ENCODE measurements around the gene KCMF1.

The KCMF1 gene

GRCh38 chr2:85001595-85001994 lies 30.6 kb downstream of the KCMF1 start:
- no peak for TF ChIP-seq CTCF (conservative IDR thresholded peaks at IDR 0.05; ENCODE audit: low read depth, low read length)
- DNase-seq (ENCODE audit: low read depth), result no peak
- no peak overlapping the region for H3K4me3 ChIP-seq (ENCODE audit: low read length)

GRCh38 chr2:85002534-85002933 lies 31.6 kb downstream of the KCMF1 start:
- H3K4me3 ChIP-seq (ENCODE audit: low read length), result no peak overlapping the region
- no peak for TF ChIP-seq CTCF (conservative IDR thresholded peaks at IDR 0.05; ENCODE audit: low read depth, low read length)
- no peak for DNase-seq (ENCODE audit: low read depth)

GRCh38 chr2:85008252-85008651 lies 37.3 kb downstream of the KCMF1 start:
- TF ChIP-seq CTCF (conservative IDR thresholded peaks at IDR 0.05; ENCODE audit: low read depth, low read length), result no peak
- DNase-seq (ENCODE audit: low read depth), result no peak
- H3K4me3 ChIP-seq (ENCODE audit: low read length), result no peak overlapping the region

GRCh38 chr2:85009019-85009618 lies 38.2 kb downstream of the KCMF1 start:
- TF ChIP-seq CTCF (conservative IDR thresholded peaks at IDR 0.05; ENCODE audit: low read depth, low read length), result no peak
- no peak overlapping the region for H3K4me3 ChIP-seq (ENCODE audit: low read length)
- no peak for DNase-seq (ENCODE audit: low read depth)

GRCh38 chr2:85010404-85010803 lies 39.4 kb downstream of the KCMF1 start:
- no peak overlapping the region for H3K4me3 ChIP-seq (ENCODE audit: low read length)
- TF ChIP-seq CTCF (conservative IDR thresholded peaks at IDR 0.05; ENCODE audit: low read depth, low read length), result no peak
- no peak for DNase-seq (ENCODE audit: low read depth)

GRCh38 chr2:85011098-85011497 lies 40.1 kb downstream of the KCMF1 start:
- no peak for TF ChIP-seq CTCF (conservative IDR thresholded peaks at IDR 0.05; ENCODE audit: low read depth, low read length)
- DNase-seq (ENCODE audit: low read depth), result no peak
- H3K4me3 ChIP-seq (ENCODE audit: low read length), result no peak overlapping the region

GRCh38 chr2:85011747-85012146 lies 40.8 kb downstream of the KCMF1 start:
- DNase-seq (ENCODE audit: low read depth), result no peak
- H3K4me3 ChIP-seq (ENCODE audit: low read length), result no peak overlapping the region
- TF ChIP-seq CTCF (conservative IDR thresholded peaks at IDR 0.05; ENCODE audit: low read depth, low read length), result peak; percentile 32

All from retinal pigment epithelial cell (primary cell).